GM18873 (cell line): Measurements from ENCODE around the gene CARD18.

Experiments
- ATAC-seq: cut with Tn5 transposase; IDR thresholded peaks from one replicate; pipeline ENCODE4 v1.9.1; 2021; ENCODE audit warnings: mild to moderate bottlenecking, moderate library complexity, moderate number of reproducible peaks; ENCODE audit not compliant: unreplicated experiment, low FRiP score

The CARD18 gene

DNA sequence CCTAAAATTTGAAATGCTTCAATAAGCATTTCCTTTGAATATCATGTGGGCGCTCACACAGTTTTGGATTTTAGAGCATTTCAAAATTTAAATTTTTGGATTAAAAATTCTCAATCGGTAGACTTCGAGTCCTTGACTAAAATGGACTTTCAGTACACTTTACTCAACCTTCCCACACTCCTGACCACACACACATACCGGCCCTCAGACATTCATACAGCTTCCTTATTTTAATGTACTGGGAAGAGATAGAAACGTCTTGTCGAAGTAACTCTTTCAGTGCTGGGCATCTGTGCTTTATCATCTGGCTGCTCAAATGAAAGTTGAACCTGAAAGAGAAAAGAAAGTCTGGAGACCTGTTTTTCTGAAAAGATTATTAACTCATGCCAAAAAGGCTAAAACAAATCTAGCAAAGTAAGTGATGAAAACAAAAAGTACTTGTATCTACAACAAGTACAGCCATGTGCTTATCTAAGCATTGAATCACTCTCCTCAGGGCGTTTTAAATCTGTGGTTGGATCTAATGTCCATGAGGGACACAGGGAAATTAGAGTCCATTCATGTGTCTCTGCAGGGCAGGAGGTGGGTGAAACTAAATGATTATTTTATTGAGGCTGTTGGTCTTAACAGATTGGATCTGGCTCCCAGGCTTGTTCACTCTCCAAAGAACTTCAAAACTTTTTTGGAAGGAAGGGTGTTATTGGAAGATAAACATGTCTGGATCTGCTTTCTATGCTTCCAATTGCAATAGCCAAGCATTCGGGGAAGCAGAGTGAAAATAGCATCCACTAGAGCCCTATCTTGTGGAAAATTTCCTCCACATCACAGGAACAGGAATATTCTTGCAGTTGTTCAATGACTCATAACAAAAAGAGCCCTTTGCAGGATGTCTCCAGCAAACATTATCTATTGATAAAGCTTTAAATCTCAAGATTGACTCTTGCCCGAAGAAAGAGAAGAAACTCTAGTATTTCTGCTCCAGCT is 47.0 kb downstream of the CARD18 start:
- ATAC-seq = no peak
